ENCODE results near the gene RGS4. TPM values are rescaled to one million over a fixed set of nuclear protein-coding genes. Genes with fewer than 3 reads are reported as not detected.

The RGS4 gene
- polyA plus RNA-seq, 3 donors from 2014 or later = not detected

GRCh38 chr1:163094182-163094581, 25.0 kb downstream of the RGS4 start:
- Mint-ChIP-seq H3K4me3 (no peak overlapping the region), H3K9me3 (peaks cover 0 to 1% (median 0%) of the 10 kb centered on the region in 6 donors), H3K27ac (no peak overlapping the region), H3K36me3 (no peaks in the 10 kb centered on the region), H3K27me3 (ENCODE audit: low read depth in 3 of 3) (peaks cover 0 to 3% (median 0%) of the 10 kb centered on the region in 3 donors), H3K4me1 (no peaks in the 10 kb centered on the region)
- DNase-seq = no peak

- Mint-ChIP-seq H3K9me3 (peaks cover 0 to 1% (median 0%) of the 10 kb centered on the region in 6 donors), H3K36me3 (no peaks in the 10 kb centered on the region), H3K4me3 (no peak overlapping the region), H3K4me1 (no peaks in the 10 kb centered on the region), H3K27me3 (ENCODE audit: low read depth in 3 of 3) (peaks cover 0 to 2% (median 0%) of the 10 kb centered on the region in 3 donors), H3K27ac (no peak overlapping the region)
- DNase-seq = no peak
Observed at GRCh38 chr1:163094589-163094988, 25.4 kb downstream of the RGS4 start.

GRCh38 chr1:163095213-163095612, 26.1 kb downstream of the RGS4 start:
- H3K27ac Mint-ChIP-seq = no peak overlapping the region
- peaks cover 0 to 1% (median 0%) of the 10 kb centered on the region in 6 donors for H3K9me3 Mint-ChIP-seq
- no peak for DNase-seq
- H3K27me3 Mint-ChIP-seq (ENCODE audit: low read depth in 3 of 3) = peaks cover 0 to 2% (median 0%) of the 10 kb centered on the region in 3 donors
- H3K4me3 Mint-ChIP-seq = no peak overlapping the region
- H3K36me3 Mint-ChIP-seq = no peaks in the 10 kb centered on the region
- H3K4me1 Mint-ChIP-seq = no peaks in the 10 kb centered on the region

- peaks cover 0 to 4% (median 0%) of the 10 kb centered on the region in 6 donors for H3K9me3 Mint-ChIP-seq
- H3K27ac Mint-ChIP-seq = no peak overlapping the region
- no peaks in the 10 kb centered on the region for H3K4me1 Mint-ChIP-seq
- no peak overlapping the region for H3K4me3 Mint-ChIP-seq
- no peaks in the 10 kb centered on the region for H3K36me3 Mint-ChIP-seq
- no peak for DNase-seq
- H3K27me3 Mint-ChIP-seq (ENCODE audit: low read depth in 3 of 3) = peaks cover 0 to 2% (median 0%) of the 10 kb centered on the region in 3 donors
Observed at GRCh38 chr1:163102590-163102989, 33.4 kb downstream of the RGS4 start.

DNA sequence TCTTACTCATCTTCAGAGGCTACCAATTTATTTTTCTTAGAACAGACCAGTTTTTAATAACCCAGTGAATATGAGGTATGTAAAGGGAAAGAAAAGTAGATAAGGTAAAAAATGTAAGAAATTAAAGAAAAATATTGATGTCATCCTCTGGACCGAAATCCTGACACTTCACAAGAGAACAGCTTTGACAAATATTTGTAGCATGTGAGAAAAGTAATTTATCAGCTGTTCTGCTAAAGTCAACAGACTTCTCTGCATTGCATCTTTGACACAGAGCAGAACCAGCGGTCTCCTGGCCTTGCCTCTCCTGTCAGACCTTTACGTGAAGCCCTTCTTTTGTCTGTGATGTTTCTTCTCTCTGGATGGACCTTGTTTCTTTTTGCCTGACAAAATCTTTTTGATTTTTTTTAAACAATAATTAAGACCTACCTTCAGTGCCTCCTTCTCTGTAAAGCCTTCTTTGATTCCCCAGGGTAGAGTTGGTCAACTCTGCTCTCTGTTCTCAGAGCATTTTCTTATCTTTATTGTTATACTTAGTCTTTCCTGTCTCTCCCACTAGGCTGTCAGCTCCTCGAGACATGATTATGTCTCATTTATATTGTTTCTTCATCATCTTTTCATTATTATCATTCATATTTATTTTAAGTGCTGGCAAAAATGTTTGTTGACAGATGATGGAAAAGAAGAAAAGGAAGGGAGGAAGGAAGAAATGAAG, 35.4 kb downstream of the RGS4 start:
- Mint-ChIP-seq H3K36me3 (no peaks in the 10 kb centered on the region), H3K27ac (no peak overlapping the region)

GRCh38 chr1:163106364-163106987, 37.3 kb downstream of the RGS4 start:
- H3K36me3 Mint-ChIP-seq = no peaks in the 10 kb centered on the region
- H3K4me3 Mint-ChIP-seq = no peak overlapping the region
- H3K27ac Mint-ChIP-seq = no peak overlapping the region
- peaks cover 0 to 4% (median 0%) of the 10 kb centered on the region in 6 donors for H3K9me3 Mint-ChIP-seq
- H3K4me1 Mint-ChIP-seq = no peaks in the 10 kb centered on the region
- no peak for DNase-seq
- H3K27me3 Mint-ChIP-seq (ENCODE audit: low read depth in 3 of 3) = peaks cover 1 to 6% (median 3%) of the 10 kb centered on the region in 3 donors

More for the DNA sequence above, 35.4 kb downstream of the RGS4 start:
- DNase-seq = no peak
- H3K27me3 Mint-ChIP-seq (ENCODE audit: low read depth in 3 of 3) = peaks cover 1 to 3% (median 2%) of the 10 kb centered on the region in 3 donors
- peaks cover 0 to 4% (median 0%) of the 10 kb centered on the region in 6 donors for H3K9me3 Mint-ChIP-seq
- no peaks in the 10 kb centered on the region for H3K4me1 Mint-ChIP-seq
- H3K4me3 Mint-ChIP-seq = no peak overlapping the region

- Mint-ChIP-seq H3K9me3 (peaks cover 0 to 5% (median 0%) of the 10 kb centered on the region in 6 donors), H3K36me3 (no peaks in the 10 kb centered on the region)
Observed at GRCh38 chr1:163107655-163108054, 38.5 kb downstream of the RGS4 start.

GRCh38 chr1:163115887-163116286, 46.7 kb downstream of the RGS4 start:
- Mint-ChIP-seq H3K27me3 (ENCODE audit: low read depth in 3 of 3) (peaks cover 3 to 7% (median 5%) of the 10 kb centered on the region in 3 donors), H3K36me3 (no peaks in the 10 kb centered on the region), H3K9me3 (peaks cover 0 to 6% (median 2%) of the 10 kb centered on the region in 6 donors), H3K4me1 (no peaks in the 10 kb centered on the region), H3K27ac (no peak overlapping the region), H3K4me3 (no peak overlapping the region)
- no peak for DNase-seq

More at GRCh38 chr1:163107655-163108054, 38.5 kb downstream of the RGS4 start:
- no peak for DNase-seq
- Mint-ChIP-seq H3K4me3 (no peak overlapping the region), H3K27ac (no peak overlapping the region), H3K4me1 (no peaks in the 10 kb centered on the region), H3K27me3 (ENCODE audit: low read depth in 3 of 3) (peaks cover 1 to 6% (median 3%) of the 10 kb centered on the region in 3 donors)

DNA sequence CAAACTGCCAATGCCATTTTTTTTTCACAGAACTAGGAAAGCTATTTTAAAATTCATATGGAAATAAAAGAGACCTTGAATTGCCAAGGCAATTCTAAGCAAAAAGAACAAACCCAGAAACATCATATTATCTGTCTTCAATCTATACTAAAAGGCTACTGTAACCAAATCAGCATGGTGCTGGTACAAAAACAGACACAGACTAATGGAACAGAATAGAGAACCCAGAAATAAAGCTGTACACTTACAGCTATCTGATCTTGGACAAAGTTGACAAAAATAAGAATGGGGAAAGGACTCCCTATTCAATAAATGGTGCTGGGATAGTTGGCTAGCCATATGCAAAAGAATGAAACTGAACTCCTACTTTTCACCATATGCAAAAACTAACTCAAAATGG, 50.5 kb downstream of the RGS4 start:
- H3K27me3 Mint-ChIP-seq (ENCODE audit: low read depth in 3 of 3) = peaks cover 3 to 7% (median 5%) of the 10 kb centered on the region in 3 donors
- no peak overlapping the region for H3K27ac Mint-ChIP-seq

GRCh38 chr1:163120372-163120771, 51.2 kb downstream of the RGS4 start:
- Mint-ChIP-seq H3K4me1 (no peaks in the 10 kb centered on the region), H3K36me3 (no peaks in the 10 kb centered on the region), H3K9me3 (peaks cover 0 to 6% (median under 1%) of the 10 kb centered on the region in 6 donors), H3K27me3 (ENCODE audit: low read depth in 3 of 3) (peaks cover 3 to 7% (median 4%) of the 10 kb centered on the region in 3 donors), H3K4me3 (no peak overlapping the region), H3K27ac (no peak overlapping the region)
- no peak for DNase-seq

More for the DNA sequence above, 50.5 kb downstream of the RGS4 start:
- Mint-ChIP-seq H3K36me3 (no peaks in the 10 kb centered on the region), H3K4me3 (no peak overlapping the region), H3K4me1 (no peaks in the 10 kb centered on the region), H3K9me3 (peaks cover 0 to 6% (median under 1%) of the 10 kb centered on the region in 6 donors)
- no peak for DNase-seq

DNA sequence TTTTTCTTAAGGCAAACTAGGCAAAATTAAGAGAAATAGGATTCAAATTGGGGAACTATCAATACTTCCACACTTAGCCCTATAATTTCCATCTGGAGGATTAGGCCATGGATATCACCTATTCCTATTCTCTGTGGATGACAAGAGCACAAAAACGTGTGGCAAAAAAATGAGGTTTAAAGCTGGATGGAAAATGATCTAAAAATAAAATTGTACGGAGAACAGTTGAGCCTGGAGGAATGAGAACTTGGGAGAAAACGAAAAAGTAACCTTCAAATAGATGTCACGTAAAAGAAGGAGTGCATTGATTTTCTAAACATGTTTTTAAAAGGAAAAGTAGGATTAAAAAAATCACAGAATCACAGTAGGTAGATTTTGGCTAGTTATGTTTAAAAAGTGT, 55.7 kb downstream of the RGS4 start:
- H3K4me3 Mint-ChIP-seq = no peak overlapping the region
- no peaks in the 10 kb centered on the region for H3K36me3 Mint-ChIP-seq
- no peak overlapping the region for H3K27ac Mint-ChIP-seq
- DNase-seq = no peak
- H3K4me1 Mint-ChIP-seq = no peaks in the 10 kb centered on the region
- H3K9me3 Mint-ChIP-seq = peaks cover 0 to 3% (median 0%) of the 10 kb centered on the region in 6 donors
- peaks cover 0 to 3% (median 1%) of the 10 kb centered on the region in 3 donors for H3K27me3 Mint-ChIP-seq (ENCODE audit: low read depth in 3 of 3)

Other genes starting within 250 kb of the RGS4 start
- gene CCDC190, start 208.2 kb upstream of the RGS4 start, polyA plus RNA-seq = not detected
- gene RGS5, start 133.6 kb downstream of the RGS4 start, polyA plus RNA-seq = 1 to 10 TPM in 2 of 3 donors, not detected in 1; 1.5 to 1.9 TPM